Measurements from ENCODE around the gene EGR2.

GRCh38 chr10:62856021-62856420 is 39.9 kb upstream of the EGR2 start:
- TF ChIP-seq CTCF (IDR thresholded peaks at IDR 0.05) (no peak), POLR2A (IDR thresholded peaks at IDR 0.05) (no peak)
